Breast epithelium (tissue), 4 donors: ENCODE data around the gene MATN1. TPM values are rescaled to one million over a fixed set of nuclear protein-coding genes. Genes with fewer than 3 reads are reported as not detected.

ENCODE experiments used
- DNase-seq, 2 donors: peaks; one replicate each; pipeline ENCODE4 v3.0.0-alpha.2; 2019; ENCODE audit warnings: low spot score in 2 of 2
- H3K27ac ChIP-seq, 2 donors: fragments of 200-600 bp; sonication (generic) in 1 of 2; one replicate each; pipeline ENCODE4 v1.5.1; 2016 to 2019; ENCODE audit warnings: mild to moderate bottlenecking in 1 of 2
- H3K27me3 ChIP-seq, 2 donors: fragments of 200-600 bp; sonication (generic) in 1 of 2; one replicate each; pipeline versions ENCODE4 v1.5.1 to v1.6.0; 2017 to 2019; ENCODE audit warnings: control low read depth in 1 of 2, mild to moderate bottlenecking in 1 of 2
- H3K36me3 ChIP-seq: fragments of 200-600 bp; one replicate; pipeline ENCODE4 v1.5.1; 2019
- H3K4me1 ChIP-seq, 2 donors: fragments of 200-600 bp; sonication (generic); one replicate each; pipeline ENCODE4 v1.5.1; 2016 to 2019; ENCODE audit warnings: control low read depth in 1 of 2
- H3K4me3 ChIP-seq, 3 donors: fragments of 200-600 bp; sonication (generic); 1 replicate in 2 of 3; 2 replicates in 1 of 3; pipeline ENCODE4 v1.5.1; 2016 to 2019; ENCODE audit warnings: mild to moderate bottlenecking in 3 of 3, moderate library complexity in 2 of 3
- H3K9me3 ChIP-seq, 2 donors: fragments of 200-600 bp; sonication (generic) in 1 of 2; one replicate each; pipeline ENCODE4 v1.5.1; 2016 to 2019; ENCODE audit warnings: control low read depth in 1 of 2
- CTCF ChIP-seq, 3 donors: fragments of 450-650 bp; IDR thresholded peaks; one replicate each; pipeline ENCODE4 v1.5.1; 2016 to 2017; ENCODE audit warnings: antibody characterized with exemption in 3 of 3, mild to moderate bottlenecking in 3 of 3, moderate library complexity in 3 of 3
- POLR2A ChIP-seq: fragments of 450-650 bp; IDR thresholded peaks from one replicate; pipeline ENCODE4 v1.6.1; 2016; ENCODE audit warnings: antibody characterized with exemption, mild to moderate bottlenecking, moderate library complexity
- POLR2AphosphoS5 ChIP-seq, 3 donors: sonication (generic); formaldehyde crosslinking; IDR thresholded peaks; one replicate each; pipeline ENCODE4 v1.6.1; 2017; ENCODE audit warnings: antibody characterized with exemption in 3 of 3
- intact Hi-C: fragments of 100-400 bp; cut with DNase I; formaldehyde crosslinking; loops from one replicate; pipeline ENCODE4 v1.15.1; 2023; ENCODE audit warnings: low total_unique reads
- total RNA-seq, 3 donors: library from RNA; depleted of rRNA; stranded (reverse); fragments of >200 nt; gene quantifications; one replicate each; pipeline ENCODE4 v1.1.0, GENCODE V29; 2016

MATN1 gene
- total RNA-seq, 3 donors from 2014 or later: not detected

GRCh38 chr1:30747033-30748008, 23.9 kb upstream of the MATN1 start:
- TF ChIP-seq POLR2AphosphoS5 (IDR thresholded peaks at IDR 0.05) (no peak), POLR2A (no peak), CTCF (IDR thresholded peaks at IDR 0.05) (no peak)
- no peak for DNase-seq
- intact Hi-C loops: no loop called here
- no peaks in the 10 kb centered on the region for H3K9me3 ChIP-seq
- H3K4me1 ChIP-seq: no peaks in the 10 kb centered on the region
- H3K27ac ChIP-seq: peak overlapping the region in 1 of 2 donors; percentile 55
- no peaks in the 10 kb centered on the region for H3K27me3 ChIP-seq
- no peak overlapping the region for H3K4me3 ChIP-seq
- no peaks in the 10 kb centered on the region for H3K36me3 ChIP-seq

GRCh38 chr1:30746212-30747032, 23.0 kb upstream of the MATN1 start:
- Histone ChIP-seq H3K4me1 (no peaks in the 10 kb centered on the region), H3K27ac (peak overlapping the region in 1 of 2 donors; percentile 43), H3K9me3 (no peaks in the 10 kb centered on the region), H3K27me3 (no peaks in the 10 kb centered on the region), H3K36me3 (no peaks in the 10 kb centered on the region), H3K4me3 (no peak overlapping the region)
- no peak for DNase-seq
- TF ChIP-seq CTCF (IDR thresholded peaks at IDR 0.05): no peak
- TF ChIP-seq POLR2AphosphoS5 (IDR thresholded peaks at IDR 0.05): no peak
- TF ChIP-seq POLR2A: no peak
- intact Hi-C loops: no loop called here

- peak overlapping the region; percentile 30 to 43 for H3K27ac ChIP-seq
- intact Hi-C loops: no loop called here
- no peak for TF ChIP-seq POLR2A
- TF ChIP-seq CTCF (IDR thresholded peaks at IDR 0.05): no peak
- no peak for TF ChIP-seq POLR2AphosphoS5 (IDR thresholded peaks at IDR 0.05)
- H3K27me3 ChIP-seq: no peaks in the 10 kb centered on the region
- no peak overlapping the region for H3K4me3 ChIP-seq
- H3K36me3 ChIP-seq: no peaks in the 10 kb centered on the region
- H3K4me1 ChIP-seq: no peaks in the 10 kb centered on the region
- DNase-seq: no peak
- no peaks in the 10 kb centered on the region for H3K9me3 ChIP-seq
Measured at GRCh38 chr1:30745834-30746208, 22.4 kb upstream of the MATN1 start.

- Histone ChIP-seq H3K4me1 (no peaks in the 10 kb centered on the region), H3K27ac (peak overlapping the region; percentile 30 to 43), H3K27me3 (no peaks in the 10 kb centered on the region), H3K4me3 (no peak overlapping the region), H3K36me3 (no peaks in the 10 kb centered on the region), H3K9me3 (no peaks in the 10 kb centered on the region)
- intact Hi-C loops: no loop called here
- no peak for DNase-seq
- TF ChIP-seq CTCF (IDR thresholded peaks at IDR 0.05) (no peak), POLR2A (no peak), POLR2AphosphoS5 (IDR thresholded peaks at IDR 0.05) (no peak)
Measured at GRCh38 chr1:30745156-30745833, 21.9 kb upstream of the MATN1 start.
